Measurements from ENCODE around the gene FBXL4. TPM values are rescaled to one million over a fixed set of nuclear protein-coding genes. Genes with fewer than 3 reads are reported as not detected.

The FBXL4 gene
- total RNA-seq, 1 donor from 2014 or later = 18.3 TPM

- no peaks in the 10 kb centered on the region for H3K9me3 Mint-ChIP-seq
- H3K36me3 Mint-ChIP-seq = peaks cover 15% of the 10 kb centered on the region
- H3K27me3 Mint-ChIP-seq = no peaks in the 10 kb centered on the region
- H3K27ac Mint-ChIP-seq = no peak overlapping the region
- DNase-seq (ENCODE audit: extremely low spot score, unreplicated experiment) = no peak
- H3K4me3 Mint-ChIP-seq = no peak overlapping the region
- no peak for TF ChIP-seq CTCF (conservative IDR thresholded peaks at IDR 0.05)
- no peaks in the 10 kb centered on the region for H3K4me1 Mint-ChIP-seq (ENCODE audit: unreplicated experiment)
These were observed 42.0 kb downstream of the FBXL4 start for GRCh38 chr6:98905759-98906158.

GRCh38 chr6:98904096-98904495, 43.6 kb downstream of the FBXL4 start:
- Mint-ChIP-seq H3K27ac (no peak overlapping the region), H3K4me1 (ENCODE audit: unreplicated experiment) (no peaks in the 10 kb centered on the region), H3K27me3 (no peaks in the 10 kb centered on the region), H3K9me3 (no peaks in the 10 kb centered on the region), H3K4me3 (no peak overlapping the region), H3K36me3 (peaks cover 27% of the 10 kb centered on the region)
- no peak for TF ChIP-seq CTCF (conservative IDR thresholded peaks at IDR 0.05)
- no peak for DNase-seq (ENCODE audit: extremely low spot score, unreplicated experiment)

GRCh38 chr6:98900706-98901105, 47.0 kb downstream of the FBXL4 start:
- Mint-ChIP-seq H3K4me3 (no peak overlapping the region), H3K36me3 (peaks cover 33% of the 10 kb centered on the region), H3K4me1 (ENCODE audit: unreplicated experiment) (no peaks in the 10 kb centered on the region), H3K27ac (no peak overlapping the region), H3K9me3 (no peaks in the 10 kb centered on the region), H3K27me3 (no peaks in the 10 kb centered on the region)
- DNase-seq (ENCODE audit: extremely low spot score, unreplicated experiment) = no peak
- no peak for TF ChIP-seq CTCF (conservative IDR thresholded peaks at IDR 0.05)

GRCh38 chr6:98894810-98895209, 52.9 kb downstream of the FBXL4 start:
- no peaks in the 10 kb centered on the region for H3K4me1 Mint-ChIP-seq (ENCODE audit: unreplicated experiment)

GRCh38 chr6:98887650-98888049, 60.1 kb downstream of the FBXL4 start:
- Mint-ChIP-seq H3K4me1 (ENCODE audit: unreplicated experiment) (no peaks in the 10 kb centered on the region), H3K36me3 (peaks cover 9% of the 10 kb centered on the region), H3K4me3 (no peak overlapping the region), H3K9me3 (no peaks in the 10 kb centered on the region), H3K27me3 (no peaks in the 10 kb centered on the region), H3K27ac (no peak overlapping the region)
- DNase-seq (ENCODE audit: extremely low spot score, unreplicated experiment) = no peak
- no peak for TF ChIP-seq CTCF (conservative IDR thresholded peaks at IDR 0.05)

More at GRCh38 chr6:98894810-98895209, 52.9 kb downstream of the FBXL4 start:
- TF ChIP-seq CTCF (conservative IDR thresholded peaks at IDR 0.05) = no peak
- Mint-ChIP-seq H3K4me3 (no peak overlapping the region), H3K27ac (no peak overlapping the region), H3K36me3 (peaks cover 29% of the 10 kb centered on the region), H3K9me3 (no peaks in the 10 kb centered on the region), H3K27me3 (no peaks in the 10 kb centered on the region)
- no peak for DNase-seq (ENCODE audit: extremely low spot score, unreplicated experiment)

GRCh38 chr6:98885330-98885729, 62.4 kb downstream of the FBXL4 start:
- H3K4me1 Mint-ChIP-seq (ENCODE audit: unreplicated experiment) = no peaks in the 10 kb centered on the region

More at GRCh38 chr6:98885330-98885729, 62.4 kb downstream of the FBXL4 start:
- Mint-ChIP-seq H3K4me3 (no peak overlapping the region), H3K27ac (no peak overlapping the region), H3K9me3 (no peaks in the 10 kb centered on the region), H3K27me3 (no peaks in the 10 kb centered on the region), H3K36me3 (peaks cover 8% of the 10 kb centered on the region)
- no peak for TF ChIP-seq CTCF (conservative IDR thresholded peaks at IDR 0.05)
- DNase-seq (ENCODE audit: extremely low spot score, unreplicated experiment) = no peak
